ENCODE data around the gene PON2.
"Not testable (repeated sequence)": the region's sequence is repeated elsewhere in the genome, so short reads cannot be mapped to it uniquely, and the experiment has no call there.

Gene PON2

DNA sequence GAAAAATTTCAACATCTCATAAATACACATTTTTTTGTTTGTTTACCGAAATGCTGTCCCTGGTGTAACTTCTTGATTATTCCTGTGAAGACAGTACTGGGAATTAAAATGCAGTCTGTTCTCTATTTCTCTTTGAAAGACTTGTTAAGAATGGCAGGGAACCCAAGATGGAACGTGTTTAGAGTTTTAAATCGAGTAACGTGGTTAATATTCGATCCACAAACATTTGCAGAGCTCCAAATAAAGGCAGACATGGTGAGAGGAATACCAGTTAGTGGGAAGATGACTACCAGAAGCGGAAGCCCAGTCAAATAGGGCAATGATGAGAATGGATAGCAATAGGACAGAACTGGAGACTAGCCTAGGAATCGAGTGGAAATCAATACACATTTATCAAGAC lies 45.3 kb downstream of the PON2 start:
- TF ChIP-seq, protein P1, sequence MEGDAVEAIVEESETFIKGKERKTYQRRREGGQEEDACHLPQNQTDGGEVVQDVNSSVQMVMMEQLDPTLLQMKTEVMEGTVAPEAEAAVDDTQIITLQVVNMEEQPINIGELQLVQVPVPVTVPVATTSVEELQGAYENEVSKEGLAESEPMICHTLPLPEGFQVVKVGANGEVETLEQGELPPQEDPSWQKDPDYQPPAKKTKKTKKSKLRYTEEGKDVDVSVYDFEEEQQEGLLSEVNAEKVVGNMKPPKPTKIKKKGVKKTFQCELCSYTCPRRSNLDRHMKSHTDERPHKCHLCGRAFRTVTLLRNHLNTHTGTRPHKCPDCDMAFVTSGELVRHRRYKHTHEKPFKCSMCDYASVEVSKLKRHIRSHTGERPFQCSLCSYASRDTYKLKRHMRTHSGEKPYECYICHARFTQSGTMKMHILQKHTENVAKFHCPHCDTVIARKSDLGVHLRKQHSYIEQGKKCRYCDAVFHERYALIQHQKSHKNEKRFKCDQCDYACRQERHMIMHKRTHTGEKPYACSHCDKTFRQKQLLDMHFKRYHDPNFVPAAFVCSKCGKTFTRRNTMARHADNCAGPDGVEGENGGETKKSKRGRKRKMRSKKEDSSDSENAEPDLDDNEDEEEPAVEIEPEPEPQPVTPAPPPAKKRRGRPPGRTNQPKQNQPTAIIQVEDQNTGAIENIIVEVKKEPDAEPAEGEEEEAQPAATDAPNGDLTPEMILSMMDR (IDR thresholded peaks at IDR 0.05), result no peak
- Histone ChIP-seq H3K4me3 (no peak overlapping the region), H3K4me1 (no peaks in the 10 kb centered on the region), H3K27me3 (peaks cover 0 to 3% of the 10 kb centered on the region in 2 donors), H3K9me3 (no peaks in the 10 kb centered on the region), H3K36me3 (no peaks in the 10 kb centered on the region), H3K27ac (no peak overlapping the region)
- no peak for DNase-seq
- intact Hi-C loops (cut with DNase I; ENCODE audit: low total_unique reads), result no loop called here

DNA sequence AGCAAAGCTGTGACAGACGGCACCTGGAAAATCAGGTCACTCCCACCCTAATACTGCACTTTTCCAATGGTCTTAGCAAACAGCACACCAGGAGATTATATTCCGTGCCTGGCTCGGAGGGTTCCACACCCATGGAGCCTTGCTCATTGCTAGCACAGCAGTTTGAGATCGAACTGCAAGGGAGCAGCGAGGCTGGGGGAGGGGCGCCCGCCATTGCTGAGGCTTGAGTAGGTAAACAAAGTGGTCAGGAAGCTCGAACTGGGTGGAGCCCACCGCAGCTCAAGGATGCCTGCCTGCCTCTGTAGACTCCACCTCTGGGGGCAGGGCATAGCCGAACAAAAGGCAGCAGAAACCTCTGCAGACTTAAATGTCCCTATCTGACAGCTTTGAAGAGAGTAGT lies 55.4 kb downstream of the PON2 start:
- H3K4me1 ChIP-seq; H3K27ac ChIP-seq; H3K27me3 ChIP-seq; intact Hi-C loops (cut with DNase I; ENCODE audit: low total_unique reads); H3K4me3 ChIP-seq; H3K36me3 ChIP-seq; DNase-seq: not testable (repeated sequence)
- H3K9me3 ChIP-seq, result peaks cover 0 to 12% (median 5%) of the 10 kb centered on the region in 3 donors

DNA sequence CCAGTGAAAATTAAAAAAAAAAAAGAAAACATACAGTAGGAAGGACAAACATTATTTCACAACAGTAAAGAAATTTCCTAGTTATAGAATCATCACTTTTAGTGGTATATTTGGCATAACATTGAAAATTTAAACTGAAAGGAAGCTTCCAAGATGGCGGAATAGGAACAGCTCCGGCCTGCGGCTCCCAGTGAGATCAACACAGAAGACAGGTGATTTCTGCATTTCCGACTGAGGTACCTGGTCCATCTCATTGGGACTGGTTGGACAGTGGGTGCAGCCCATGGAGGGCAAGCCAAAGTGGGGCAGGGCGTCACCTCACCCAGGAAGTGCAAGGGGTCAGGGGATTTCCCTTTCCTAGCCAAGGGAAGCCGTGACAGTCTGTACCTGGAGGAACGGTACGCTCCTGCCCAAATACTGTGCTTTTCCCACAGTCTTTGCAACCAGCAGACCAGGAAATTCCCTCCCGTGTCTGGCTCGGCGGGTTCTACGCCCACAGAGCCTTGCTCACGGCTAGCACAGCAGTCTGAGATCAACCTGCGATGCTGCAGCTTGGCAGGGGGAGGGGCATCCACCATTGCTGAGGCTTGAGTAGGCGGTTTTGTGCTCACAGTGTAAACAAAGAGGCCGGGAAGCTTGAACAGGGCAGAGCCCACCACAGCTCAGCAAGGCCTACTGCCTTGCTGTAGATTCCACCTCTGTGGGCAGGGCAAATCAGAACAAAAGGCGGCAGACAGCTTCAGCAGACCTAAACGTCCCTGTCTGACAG lies 58.0 kb downstream of the PON2 start:
- no peak for DNase-seq
- H3K9me3 ChIP-seq, result peaks cover 0 to 12% (median 5%) of the 10 kb centered on the region in 3 donors
- H3K4me3 ChIP-seq, result no peak overlapping the region
- no peaks in the 10 kb centered on the region for H3K27me3 ChIP-seq
- intact Hi-C loops (cut with DNase I; ENCODE audit: low total_unique reads), result no loop called here
- H3K27ac ChIP-seq, result no peak overlapping the region
- no peaks in the 10 kb centered on the region for H3K4me1 ChIP-seq
- TF ChIP-seq, protein P1 (IDR thresholded peaks at IDR 0.05), result no peak
- H3K36me3 ChIP-seq, result no peaks in the 10 kb centered on the region

DNA sequence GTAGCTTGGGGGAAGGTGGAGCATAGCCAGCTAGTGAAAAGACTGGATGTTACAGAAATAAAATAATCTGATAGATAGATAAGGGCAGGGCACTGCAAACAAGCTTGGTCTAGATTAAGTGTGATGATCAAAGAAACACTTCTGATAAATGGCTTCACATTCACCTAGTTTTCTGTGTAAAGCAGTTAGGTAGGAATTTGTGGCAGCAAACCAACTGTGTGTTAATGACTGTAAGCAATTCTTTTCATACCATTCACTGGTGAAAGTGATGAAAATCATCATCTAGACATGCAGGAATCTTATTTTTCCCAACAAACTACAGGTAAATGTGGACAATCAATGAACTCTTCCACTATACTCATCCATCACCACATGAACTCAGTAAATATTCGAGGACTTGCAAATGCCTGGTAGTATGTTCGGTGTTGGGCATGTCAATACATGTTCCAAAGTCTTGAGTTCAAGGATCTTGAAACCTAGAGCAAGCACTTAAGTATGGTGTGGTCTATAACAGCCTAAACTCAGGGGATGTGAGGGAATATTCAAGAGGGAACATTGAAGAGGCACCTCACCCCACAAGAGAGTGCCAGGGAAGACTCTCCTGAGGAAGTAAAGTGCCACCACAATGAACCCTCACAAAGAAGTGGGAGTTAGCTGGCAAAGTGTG lies 59.1 kb downstream of the PON2 start:
- intact Hi-C loops (cut with DNase I; ENCODE audit: low total_unique reads), result no loop called here
- DNase-seq, result no peak
- no peaks in the 10 kb centered on the region for H3K36me3 ChIP-seq
- H3K27me3 ChIP-seq, result no peaks in the 10 kb centered on the region
- no peak overlapping the region for H3K4me3 ChIP-seq
- H3K4me1 ChIP-seq, result no peaks in the 10 kb centered on the region
- TF ChIP-seq, protein P1 (IDR thresholded peaks at IDR 0.05), result no peak
- H3K9me3 ChIP-seq, result peaks cover 0 to 12% (median 5%) of the 10 kb centered on the region in 3 donors
- no peak overlapping the region for H3K27ac ChIP-seq

DNA sequence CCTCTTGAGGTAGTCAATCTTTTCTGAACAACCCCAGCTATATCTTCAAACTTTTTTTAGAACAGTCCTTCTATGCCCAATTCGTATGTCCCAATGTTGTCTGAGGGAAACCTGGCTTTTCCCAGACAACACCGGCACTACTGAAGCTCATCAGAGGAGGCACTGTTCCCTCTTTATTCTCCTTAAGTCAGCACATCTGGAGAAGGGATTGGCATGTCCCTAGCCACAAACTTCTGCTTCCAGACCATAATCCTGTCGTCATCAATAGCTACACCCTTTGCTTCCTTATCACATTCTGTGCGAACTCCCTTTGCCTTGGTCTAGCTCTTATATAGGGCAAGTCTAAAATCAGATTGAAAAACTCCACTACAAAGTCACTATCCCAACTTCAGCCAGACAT lies 61.5 kb downstream of the PON2 start:
- no peaks in the 10 kb centered on the region for H3K4me1 ChIP-seq
- intact Hi-C loops (cut with DNase I; ENCODE audit: low total_unique reads), result no loop called here
- no peak overlapping the region for H3K4me3 ChIP-seq
- TF ChIP-seq, protein P1 (IDR thresholded peaks at IDR 0.05), result no peak
- H3K27ac ChIP-seq, result no peak overlapping the region
- no peaks in the 10 kb centered on the region for H3K9me3 ChIP-seq
- H3K36me3 ChIP-seq, result no peaks in the 10 kb centered on the region
- no peak for DNase-seq
- H3K27me3 ChIP-seq, result no peaks in the 10 kb centered on the region

DNA sequence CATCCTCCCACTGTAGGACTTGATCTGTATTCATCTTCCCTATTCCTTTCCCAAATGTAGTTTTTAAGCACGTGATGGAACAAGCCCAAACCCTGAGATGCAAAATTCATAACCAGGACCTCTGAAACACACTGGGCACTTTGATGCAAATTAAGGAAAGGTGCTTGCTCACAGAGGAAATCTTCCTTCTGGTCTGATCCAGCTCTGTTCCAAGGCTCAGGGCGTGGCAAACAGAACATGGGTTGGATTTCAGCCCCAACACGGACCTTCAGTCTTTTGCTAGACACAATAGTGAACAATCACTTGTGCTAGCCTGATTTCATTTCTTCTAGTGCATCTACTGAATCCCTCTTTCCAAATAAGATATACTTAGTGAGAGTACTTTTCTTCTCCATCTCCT lies 66.6 kb downstream of the PON2 start:
- Histone ChIP-seq H3K9me3 (no peaks in the 10 kb centered on the region), H3K4me1 (no peaks in the 10 kb centered on the region), H3K36me3 (no peaks in the 10 kb centered on the region), H3K4me3 (no peak overlapping the region), H3K27me3 (no peaks in the 10 kb centered on the region), H3K27ac (no peak overlapping the region)
- intact Hi-C loops (cut with DNase I; ENCODE audit: low total_unique reads), result no loop called here
- TF ChIP-seq, protein P1 (IDR thresholded peaks at IDR 0.05), result no peak
- no peak for DNase-seq

All from tibial artery (tissue), 4 donors.